Urinary bladder (tissue), 4 donors: Measurements from ENCODE around the gene IMMP2L. TPM values are rescaled to one million over a fixed set of nuclear protein-coding genes. Genes with fewer than 3 reads are reported as not detected.

ENCODE experiments used
- DNase-seq: peaks from one replicate; pipeline ENCODE4 v3.0.0-alpha.2; 2015; ENCODE audit errors: extremely low spot score
- H3K27ac ChIP-seq: one replicate; pipeline ENCODE4 v1.5.1; 2013; ENCODE audit warnings: low read depth, mild to moderate bottlenecking, moderate library complexity
- H3K36me3 ChIP-seq: one replicate; pipeline ENCODE4 v1.6.1; 2013; ENCODE audit warnings: mild to moderate bottlenecking, moderate library complexity; ENCODE audit not compliant: insufficient read depth
- H3K4me1 ChIP-seq: one replicate; pipeline ENCODE4 v1.6.1; 2013; ENCODE audit warnings: mild to moderate bottlenecking, moderate library complexity; ENCODE audit not compliant: insufficient read depth
- H3K4me3 ChIP-seq: one replicate; pipeline ENCODE4 v1.5.1; 2013; ENCODE audit warnings: low read depth, low read length
- WGBS: extraction: QIAGEN DNeasy Blood & Tissue Kit; methylation state at CpG from one replicate; pipeline ENCODE4 v1.1.7; 2013; 5-methylcytosine and 5-hydroxymethylcytosine counted together
- polyA plus RNA-seq: library from polyadenylated mRNA; stranded (reverse); fragments of 200-250 nt; gene quantifications from one replicate; pipeline ENCODE4 v1.2.3, GENCODE V29; 2013
- total RNA-seq: library from RNA; depleted of rRNA; stranded (reverse); fragments of >200 nt; gene quantifications from one replicate; pipeline ENCODE4 v1.2.3, GENCODE V29; 2014
- donor health status: healthy with polysubstance abuse.
- donor health status: healthy.

The IMMP2L gene
- total and polyA plus RNA-seq, 2 donors, result 22.4 to 26.2 TPM

DNA sequence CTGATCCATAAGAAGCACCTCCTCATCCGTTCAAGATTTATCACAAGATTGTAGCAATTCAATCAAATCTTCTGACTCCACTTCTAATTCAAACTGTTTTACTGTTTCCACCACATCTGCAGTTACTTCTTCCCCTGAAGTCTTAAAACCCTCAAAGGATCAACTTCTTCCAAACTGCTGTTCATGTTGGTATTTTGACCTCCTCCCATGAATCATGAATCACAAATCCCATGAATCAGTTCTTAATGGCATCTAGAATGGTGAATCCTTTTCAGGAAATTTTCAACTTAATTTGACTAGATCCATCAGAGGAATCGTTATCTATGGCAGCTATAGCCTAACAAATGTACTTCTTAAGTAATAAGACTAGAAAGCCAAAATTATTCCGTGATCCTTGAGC lies 122.3 kb downstream of the IMMP2L start:
- Histone ChIP-seq H3K4me3 (no peak overlapping the region), H3K4me1 (no peaks in the 10 kb centered on the region), H3K27ac (no peak overlapping the region), H3K36me3 (no peaks in the 10 kb centered on the region)
- DNase-seq, result no peak
- WGBS, result 98% methylated on average over 3 of the region's 3 CpGs

DNA sequence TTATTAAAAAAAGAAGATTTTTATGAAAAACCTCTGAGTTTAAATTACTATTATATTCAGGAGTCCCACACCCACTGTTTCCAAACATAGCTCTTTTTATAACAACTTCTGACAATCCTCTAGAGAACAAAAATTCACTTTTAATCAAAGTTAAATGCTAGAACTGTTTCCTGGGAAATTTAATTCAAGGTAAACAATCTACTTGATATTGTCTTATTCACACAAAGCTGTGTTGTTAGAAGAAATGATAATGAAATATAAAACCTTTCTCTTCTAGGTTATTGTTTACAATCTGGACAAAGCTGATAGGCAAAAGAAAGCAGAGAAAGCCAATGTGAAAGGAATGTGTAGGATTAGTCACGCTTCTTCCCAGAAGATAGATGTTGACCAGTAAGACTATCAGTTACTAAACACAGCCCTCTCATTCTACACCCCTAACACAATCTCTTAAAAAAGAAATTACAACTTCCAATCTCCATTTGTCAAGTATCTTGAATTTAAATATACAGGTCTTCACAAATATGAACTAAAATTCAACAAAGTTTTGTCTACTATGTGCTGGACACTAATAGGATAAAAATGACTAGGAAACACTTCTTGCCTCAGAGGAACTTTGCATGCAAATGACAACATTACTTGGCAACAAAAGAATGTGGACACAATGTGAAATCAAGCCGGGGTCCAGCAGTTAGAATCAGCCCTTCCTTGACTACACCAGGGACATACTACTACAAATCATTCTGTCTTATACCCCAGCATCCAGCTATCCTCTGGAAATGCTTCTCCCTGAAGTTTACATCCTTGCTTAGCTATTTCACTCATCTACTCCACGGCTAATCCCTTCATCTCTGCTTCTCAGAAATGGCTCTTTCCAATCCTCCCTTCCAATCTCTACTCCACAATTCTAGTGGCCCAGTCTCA lies 123.7 kb downstream of the IMMP2L start:
- Histone ChIP-seq H3K4me1 (no peaks in the 10 kb centered on the region), H3K4me3 (no peak overlapping the region), H3K27ac (no peak overlapping the region), H3K36me3 (no peaks in the 10 kb centered on the region)
- WGBS, result 64% methylated on average over 3 of the region's 3 CpGs
- DNase-seq, result no peak

DNA sequence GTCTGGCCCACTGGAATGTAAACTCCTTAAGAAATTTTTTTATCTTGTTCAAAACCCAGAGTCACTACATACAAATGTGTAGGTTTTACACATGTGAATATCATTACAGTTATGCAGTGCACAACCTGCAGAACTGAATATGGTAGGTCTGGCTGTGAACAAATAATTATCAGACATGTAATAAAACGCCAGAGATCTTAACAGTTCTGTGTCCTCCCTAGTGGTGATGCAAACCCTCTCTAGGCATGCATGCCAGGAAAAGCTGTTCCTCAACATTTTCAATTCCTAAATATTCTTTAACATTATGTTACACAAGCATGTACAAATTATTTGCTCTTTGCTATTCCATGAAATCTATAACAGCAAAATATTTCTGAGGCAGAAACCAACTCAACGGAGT lies 124.6 kb downstream of the IMMP2L start:
- WGBS, result 84% methylated on average over 2 of the region's 2 CpGs
- no peak overlapping the region for H3K4me3 ChIP-seq
- no peaks in the 10 kb centered on the region for H3K36me3 ChIP-seq
- DNase-seq, result no peak
- no peaks in the 10 kb centered on the region for H3K4me1 ChIP-seq
- H3K27ac ChIP-seq, result no peak overlapping the region

DNA sequence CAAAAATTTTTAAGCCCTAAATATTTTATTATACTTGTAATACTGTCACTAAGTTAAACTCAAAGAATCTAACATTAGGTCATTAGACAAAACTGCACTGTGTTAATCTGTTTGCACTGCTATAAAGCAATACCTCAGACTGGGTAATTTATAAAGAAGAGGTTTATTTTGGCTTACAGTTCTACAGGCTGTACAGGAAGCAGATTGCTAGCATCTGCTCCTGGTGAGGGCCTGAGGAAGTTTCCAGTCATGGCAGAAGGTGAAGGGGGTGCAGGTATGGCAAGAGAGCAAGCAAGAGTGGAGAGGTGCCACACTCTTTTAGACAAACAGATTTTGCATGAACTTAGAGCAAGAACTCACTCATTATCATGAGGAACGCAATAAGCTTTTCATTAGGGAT lies 125.7 kb downstream of the IMMP2L start:
- WGBS, result 100% methylated on average over 1 of the region's 1 CpG
- no peak for DNase-seq
- Histone ChIP-seq H3K4me1 (no peaks in the 10 kb centered on the region), H3K36me3 (no peaks in the 10 kb centered on the region), H3K4me3 (no peak overlapping the region), H3K27ac (no peak overlapping the region)

DNA sequence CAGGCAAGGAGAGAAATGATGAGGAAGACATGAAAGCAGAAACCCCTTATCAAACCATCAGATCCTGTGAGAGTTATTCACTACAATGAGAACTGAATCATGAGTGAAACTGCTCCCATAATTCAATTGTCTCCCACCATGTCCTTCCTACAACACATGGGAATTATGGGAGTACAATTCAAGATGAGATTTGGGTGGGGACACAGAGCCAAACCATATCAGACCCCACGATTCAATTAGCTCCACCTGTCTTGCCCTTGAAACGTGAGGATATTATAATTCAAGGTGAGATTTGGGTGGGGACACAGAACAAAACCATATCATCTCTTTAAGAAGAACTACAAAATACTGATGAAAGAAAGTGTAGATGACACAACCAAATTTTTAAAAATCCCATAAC lies 128.9 kb downstream of the IMMP2L start:
- Histone ChIP-seq H3K4me1 (no peaks in the 10 kb centered on the region), H3K4me3 (no peak overlapping the region), H3K36me3 (no peaks in the 10 kb centered on the region), H3K27ac (no peak overlapping the region)
- WGBS, result 90% methylated on average over 2 of the region's 2 CpGs
- DNase-seq, result no peak

DNA sequence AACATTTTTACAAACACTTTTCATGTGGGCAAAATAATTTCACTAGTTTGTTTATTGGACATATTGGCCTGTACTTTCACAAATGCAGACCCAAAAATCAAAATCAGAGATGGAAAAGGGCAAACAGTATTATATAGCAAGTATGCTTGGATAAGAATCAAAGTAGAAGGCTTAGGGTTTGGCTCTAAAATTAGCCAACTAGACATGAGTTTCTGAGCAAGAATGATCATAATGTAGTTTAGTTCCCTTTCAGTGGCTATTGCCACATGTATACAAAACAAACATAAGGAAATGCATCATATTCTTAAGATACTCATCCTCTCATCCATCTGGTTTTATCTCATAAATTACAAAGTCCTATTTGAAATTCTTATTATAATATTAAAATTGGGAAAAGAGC lies 132.5 kb downstream of the IMMP2L start:
- DNase-seq, result no peak
- H3K36me3 ChIP-seq, result no peaks in the 10 kb centered on the region
- H3K4me3 ChIP-seq, result no peak overlapping the region
- H3K27ac ChIP-seq, result no peak overlapping the region
- no peaks in the 10 kb centered on the region for H3K4me1 ChIP-seq

DNA sequence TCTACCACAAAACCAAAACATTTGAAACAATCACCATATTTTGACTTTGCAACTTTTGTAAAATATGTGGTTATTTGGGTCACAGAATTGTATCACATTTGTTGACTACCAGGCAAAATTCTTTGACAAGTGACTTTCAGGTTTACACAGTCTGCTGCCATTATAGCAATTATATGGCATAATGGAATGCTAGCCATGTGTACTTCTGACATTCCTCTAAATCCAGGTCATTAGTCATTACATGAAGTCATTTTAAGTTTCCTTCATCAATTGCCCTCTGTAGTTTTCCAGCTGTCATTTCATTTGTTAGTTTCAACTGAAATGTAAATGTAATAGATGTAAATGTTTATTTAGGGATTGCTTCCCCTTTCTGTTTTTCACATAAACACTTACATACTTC lies 137.5 kb downstream of the IMMP2L start:
- no peak for DNase-seq
- Histone ChIP-seq H3K36me3 (no peaks in the 10 kb centered on the region), H3K4me3 (no peak overlapping the region), H3K4me1 (no peaks in the 10 kb centered on the region), H3K27ac (no peak overlapping the region)

DNA sequence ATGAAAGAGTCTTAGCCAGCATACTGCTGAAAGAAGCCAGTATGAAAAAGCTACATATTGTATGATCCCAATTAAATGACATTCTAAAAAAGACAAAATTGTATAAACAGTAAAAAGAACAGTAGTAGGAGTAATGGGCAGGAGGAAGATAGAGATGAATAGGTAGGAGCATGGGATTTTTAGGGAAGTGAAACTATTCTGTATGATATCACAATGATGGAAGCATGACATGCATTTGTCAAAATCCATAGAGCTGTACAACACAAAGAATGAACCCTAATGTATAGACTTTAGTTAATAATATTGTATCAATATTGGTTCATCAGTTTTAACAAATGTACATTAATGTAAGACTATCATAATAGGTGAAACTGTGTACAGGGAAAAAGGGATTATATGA lies 147.9 kb downstream of the IMMP2L start:
- Histone ChIP-seq H3K4me1 (no peaks in the 10 kb centered on the region), H3K27ac (no peak overlapping the region), H3K36me3 (peaks cover 1% of the 10 kb centered on the region), H3K4me3 (no peak overlapping the region)
- DNase-seq, result no peak

DNA sequence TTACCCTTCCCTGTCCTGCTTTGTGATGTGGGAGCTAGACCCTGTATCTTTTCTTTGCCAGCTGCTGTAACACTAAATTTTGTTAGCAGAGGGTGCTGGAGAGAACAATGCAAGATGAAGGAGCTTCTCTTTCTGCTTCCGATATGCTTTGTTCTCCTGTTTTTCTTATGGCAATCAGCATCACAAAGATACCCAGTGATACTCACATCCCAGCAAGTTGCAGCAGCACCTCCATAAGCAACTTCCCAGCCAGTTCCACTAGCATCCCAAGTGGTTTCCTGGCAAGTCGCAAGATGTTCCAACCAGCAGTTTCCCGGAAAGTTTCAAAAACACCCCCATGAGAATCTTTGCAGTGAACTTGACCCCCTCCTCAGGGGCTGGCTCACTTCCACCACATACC lies 148.6 kb downstream of the IMMP2L start:
- no peak overlapping the region for H3K27ac ChIP-seq
- 71% methylated on average over 3 of the region's 3 CpGs for WGBS
- no peaks in the 10 kb centered on the region for H3K4me1 ChIP-seq
- DNase-seq, result no peak
- H3K36me3 ChIP-seq, result peaks cover 1% of the 10 kb centered on the region
- no peak overlapping the region for H3K4me3 ChIP-seq

DNA sequence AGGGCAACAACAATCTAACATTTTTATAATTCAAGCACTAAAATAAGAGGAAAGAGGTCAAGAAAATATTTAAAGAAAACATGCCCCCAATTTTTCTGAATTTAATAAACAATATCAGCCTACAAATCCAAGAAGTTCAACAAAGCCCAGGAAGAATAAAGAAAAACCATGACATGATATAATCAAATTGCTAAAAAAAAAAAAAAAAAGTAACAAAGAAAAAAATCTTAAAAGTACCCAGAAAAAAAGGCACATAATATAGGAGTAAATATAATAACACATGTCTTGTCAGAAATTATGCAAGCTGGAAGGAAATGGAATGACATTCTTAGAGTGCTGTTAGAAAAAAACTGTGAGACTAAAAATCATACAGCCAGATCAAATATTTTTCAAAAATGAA lies 151.4 kb downstream of the IMMP2L start:
- H3K36me3 ChIP-seq, result no peaks in the 10 kb centered on the region
- H3K4me3 ChIP-seq, result no peak overlapping the region
- H3K27ac ChIP-seq, result no peak overlapping the region
- no peak for DNase-seq
- no peaks in the 10 kb centered on the region for H3K4me1 ChIP-seq

DNA sequence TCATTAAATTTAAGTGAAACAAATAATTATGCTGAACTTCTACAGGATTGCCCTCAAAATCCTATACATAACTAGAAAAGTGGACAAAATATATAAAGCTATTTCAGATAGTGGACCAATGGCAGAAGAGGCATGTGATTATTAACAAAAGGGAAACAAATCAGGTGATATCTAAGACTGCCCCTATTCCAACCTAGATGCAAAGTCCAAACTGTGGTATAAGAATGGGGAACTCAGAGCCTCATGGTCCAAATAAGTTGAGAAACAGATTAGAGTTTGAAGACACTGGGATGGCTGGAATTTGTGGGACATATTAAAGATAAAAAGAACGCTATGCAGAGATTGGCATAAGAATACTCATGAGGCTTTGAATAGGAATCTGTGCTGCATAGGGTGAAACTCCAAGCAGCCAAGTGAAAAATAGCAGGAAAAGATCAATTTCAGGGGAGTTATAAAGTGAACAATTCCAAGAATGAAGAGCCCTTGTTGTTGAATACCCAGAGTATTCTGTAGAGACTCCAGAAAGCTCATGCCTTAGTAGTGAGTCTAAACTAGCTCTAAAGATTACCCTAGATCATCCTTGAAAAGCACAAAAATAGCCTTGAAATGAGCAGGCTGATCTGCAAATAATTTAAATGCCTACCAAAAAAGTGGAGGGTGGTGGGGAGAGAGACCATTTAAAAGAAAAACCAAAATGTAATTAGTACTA lies 152.4 kb downstream of the IMMP2L start:
- WGBS, result 51% methylated on average over 1 of the region's 1 CpG
- Histone ChIP-seq H3K27ac (no peak overlapping the region), H3K4me1 (no peaks in the 10 kb centered on the region), H3K4me3 (no peak overlapping the region), H3K36me3 (no peaks in the 10 kb centered on the region)
- no peak for DNase-seq

DNA sequence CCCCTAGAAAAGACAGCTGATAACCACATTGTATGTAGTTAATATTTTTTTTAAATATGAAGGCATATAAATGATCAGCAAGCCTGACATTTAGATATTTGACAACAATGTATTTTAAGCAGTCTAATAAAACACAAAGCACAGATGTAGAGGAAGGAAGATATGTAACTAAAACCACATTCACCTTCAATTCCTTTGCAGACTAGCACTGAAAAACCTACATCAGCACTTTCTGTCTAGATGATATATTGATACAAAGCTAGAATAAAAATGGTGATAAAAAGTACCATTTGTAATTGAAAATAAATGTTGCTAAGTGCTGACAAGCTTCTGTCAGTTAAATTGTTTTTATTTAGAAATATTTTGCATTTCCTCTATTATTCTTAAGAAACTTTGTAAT lies 153.6 kb downstream of the IMMP2L start:
- Histone ChIP-seq H3K4me3 (no peak overlapping the region), H3K36me3 (no peaks in the 10 kb centered on the region), H3K4me1 (no peaks in the 10 kb centered on the region), H3K27ac (no peak overlapping the region)
- no peak for DNase-seq

DNA sequence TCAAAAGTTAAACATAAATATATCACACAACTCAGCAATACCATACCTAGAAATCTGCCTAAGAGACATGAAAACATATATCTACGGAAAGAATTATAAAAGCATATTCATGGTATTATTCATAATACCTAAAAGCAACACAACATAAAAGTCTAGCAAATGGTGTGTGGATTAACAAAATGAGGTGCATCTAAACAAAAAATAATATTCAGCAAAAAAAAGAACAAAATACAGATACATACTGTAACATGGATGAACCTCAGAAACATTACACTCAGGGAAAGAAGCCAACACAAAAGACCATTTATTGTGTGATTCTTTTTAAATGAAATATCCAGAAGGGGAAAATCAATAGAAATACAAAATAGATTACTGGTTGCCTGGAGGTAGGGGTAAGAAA lies 155.0 kb downstream of the IMMP2L start:
- WGBS, result 99% methylated on average over 1 of the region's 1 CpG
- Histone ChIP-seq H3K4me1 (no peaks in the 10 kb centered on the region), H3K4me3 (no peak overlapping the region), H3K36me3 (no peaks in the 10 kb centered on the region), H3K27ac (no peak overlapping the region)
- DNase-seq, result no peak

DNA sequence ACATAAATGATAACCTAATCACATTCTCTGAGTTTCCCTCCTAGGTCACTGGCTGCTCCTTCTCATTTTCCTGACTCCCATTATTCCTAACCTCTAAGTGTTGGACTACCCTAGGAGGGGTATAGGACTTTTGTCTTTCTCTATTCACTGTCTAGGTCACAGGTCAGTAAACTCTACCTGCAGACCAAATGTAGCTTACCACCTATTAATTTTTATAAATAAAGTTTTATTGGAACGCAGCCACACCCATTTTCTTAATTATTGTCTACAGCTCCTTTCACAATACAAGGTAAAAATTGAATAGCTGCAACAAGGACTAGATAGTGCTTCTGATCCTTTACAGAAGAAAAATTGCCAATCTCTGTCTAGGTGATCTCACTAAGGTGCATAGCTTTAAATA lies 156.7 kb downstream of the IMMP2L start:
- H3K27ac ChIP-seq, result no peak overlapping the region
- 95% methylated on average over 1 of the region's 1 CpG for WGBS
- H3K4me3 ChIP-seq, result no peak overlapping the region
- no peak for DNase-seq
- no peaks in the 10 kb centered on the region for H3K36me3 ChIP-seq
- H3K4me1 ChIP-seq, result no peaks in the 10 kb centered on the region
